ENCODE data around the gene HIRA. TPM values are rescaled to one million over a fixed set of nuclear protein-coding genes. Genes with fewer than 3 reads are reported as not detected.

The HIRA gene
- total RNA-seq, 1 experiment from 2014 or later: 24.3 TPM

GRCh38 chr22:19355413-19356157 lies 75.9 kb downstream of the HIRA start:
- intact Hi-C loops (cut with micrococcal nuclease): no loop called here
- H3K27me3 Mint-ChIP-seq (ENCODE audit: insufficient read depth, unreplicated experiment): no peaks in the 10 kb centered on the region
- no peaks in the 10 kb centered on the region for H3K4me1 Mint-ChIP-seq (ENCODE audit: insufficient read depth, unreplicated experiment)
- no peak for TF ChIP-seq CTCF (IDR thresholded peaks at IDR 0.05; ENCODE audit: unreplicated experiment)
- no peaks in the 10 kb centered on the region for H3K9me3 Mint-ChIP-seq (ENCODE audit: unreplicated experiment)
- H3K36me3 Mint-ChIP-seq (ENCODE audit: insufficient read depth, unreplicated experiment): peaks cover 63% of the 10 kb centered on the region
- H3K27ac Mint-ChIP-seq (ENCODE audit: low read depth, unreplicated experiment): no peak overlapping the region
- no peak overlapping the region for H3K4me3 Mint-ChIP-seq (ENCODE audit: unreplicated experiment)
- DNase-seq (ENCODE audit: unreplicated experiment): no peak
- BruUV-seq (replicated peaks): no TSS peak
- POLR2A ChIA-PET: interaction anchor here (0.6 kb wide), 1 partner anchor 64 kb away, joined by 3 read pairs; no protein-coding TSS in a partner anchor
- CTCF ChIA-PET: no interaction called here

GRCh38 chr22:19354201-19354600 lies 77.3 kb downstream of the HIRA start:
- no peaks in the 10 kb centered on the region for H3K27me3 Mint-ChIP-seq (ENCODE audit: insufficient read depth, unreplicated experiment)
- BruUV-seq (replicated peaks): no TSS peak
- intact Hi-C loops (cut with micrococcal nuclease): no loop called here
- no peak for TF ChIP-seq CTCF (IDR thresholded peaks at IDR 0.05; ENCODE audit: unreplicated experiment)
- H3K4me1 Mint-ChIP-seq (ENCODE audit: insufficient read depth, unreplicated experiment): no peaks in the 10 kb centered on the region
- ChIA-PET CTCF (interaction anchor here (0.6 to 0.7 kb wide), 4 partner anchors 35 to 288 kb away, joined by 3 read pairs; no protein-coding TSS in a partner anchor), POLR2A (interaction anchor here (0.9 kb wide), 1 partner anchor 18 kb away, joined by 4 read pairs; no protein-coding TSS in a partner anchor)
- no peak overlapping the region for H3K27ac Mint-ChIP-seq (ENCODE audit: low read depth, unreplicated experiment)
- no peak overlapping the region for H3K4me3 Mint-ChIP-seq (ENCODE audit: unreplicated experiment)
- H3K36me3 Mint-ChIP-seq (ENCODE audit: insufficient read depth, unreplicated experiment): peaks cover 65% of the 10 kb centered on the region
- DNase-seq (ENCODE audit: unreplicated experiment): no peak
- H3K9me3 Mint-ChIP-seq (ENCODE audit: unreplicated experiment): no peaks in the 10 kb centered on the region

- Mint-ChIP-seq H3K4me1 (ENCODE audit: insufficient read depth, unreplicated experiment) (no peaks in the 10 kb centered on the region), H3K27ac (ENCODE audit: low read depth, unreplicated experiment) (no peak overlapping the region), H3K27me3 (ENCODE audit: insufficient read depth, unreplicated experiment) (no peaks in the 10 kb centered on the region), H3K4me3 (ENCODE audit: unreplicated experiment) (no peak overlapping the region), H3K36me3 (ENCODE audit: insufficient read depth, unreplicated experiment) (peaks cover 65% of the 10 kb centered on the region), H3K9me3 (ENCODE audit: unreplicated experiment) (no peaks in the 10 kb centered on the region)
- DNase-seq (ENCODE audit: unreplicated experiment): no peak
- no peak for TF ChIP-seq CTCF (IDR thresholded peaks at IDR 0.05; ENCODE audit: unreplicated experiment)
- POLR2A ChIA-PET: interaction anchor here (0.6 to 0.9 kb wide), 2 partner anchors 8 to 19 kb away, joined by 3 to 4 read pairs; no protein-coding TSS in a partner anchor
- intact Hi-C loops (cut with micrococcal nuclease): no loop called here
- CTCF ChIA-PET: no interaction called here
- no TSS peak for BruUV-seq (replicated peaks)
Measured at GRCh38 chr22:19353363-19354131, 78.0 kb downstream of the HIRA start.

GRCh38 chr22:19352766-19353165 lies 78.8 kb downstream of the HIRA start:
- TF ChIP-seq CTCF (IDR thresholded peaks at IDR 0.05; ENCODE audit: unreplicated experiment): no peak
- no peak for DNase-seq (ENCODE audit: unreplicated experiment)
- Mint-ChIP-seq H3K4me3 (ENCODE audit: unreplicated experiment) (no peak overlapping the region), H3K4me1 (ENCODE audit: insufficient read depth, unreplicated experiment) (no peaks in the 10 kb centered on the region), H3K9me3 (ENCODE audit: unreplicated experiment) (no peaks in the 10 kb centered on the region), H3K27me3 (ENCODE audit: insufficient read depth, unreplicated experiment) (no peaks in the 10 kb centered on the region), H3K27ac (ENCODE audit: low read depth, unreplicated experiment) (no peak overlapping the region), H3K36me3 (ENCODE audit: insufficient read depth, unreplicated experiment) (peaks cover 62% of the 10 kb centered on the region)
- BruUV-seq (replicated peaks): no TSS peak
- intact Hi-C loops (cut with micrococcal nuclease): no loop called here
- CTCF ChIA-PET: no interaction called here
- POLR2A ChIA-PET: interaction anchor here (0.6 kb wide), 1 partner anchor 7 kb away, joined by 3 read pairs; no protein-coding TSS in a partner anchor

Data from MCF 10A (cell line).